Right atrium auricular region (tissue), 2 donors: Measurements from ENCODE around the gene OSTC. TPM values are rescaled to one million over a fixed set of nuclear protein-coding genes. Genes with fewer than 3 reads are reported as not detected.

ENCODE experiments used
- DNase-seq: peaks from one replicate; pipeline ENCODE4 v3.0.0-alpha.2; 2019; ENCODE audit warnings: low spot score
- H3K27ac ChIP-seq, 2 donors: fragments of 200-600 bp; sonication (generic); 1 replicate in 1 of 2; 2 replicates in 1 of 2; pipeline ENCODE4 v1.5.1; 2016 to 2019
- H3K27me3 ChIP-seq, 2 donors: fragments of 200-600 bp; sonication (generic); one replicate each; pipeline versions ENCODE4 v1.5.1 to v1.6.0; 2017 to 2019
- H3K36me3 ChIP-seq: fragments of 200-600 bp; sonication (generic); one replicate; pipeline ENCODE4 v1.5.1; 2016
- H3K4me1 ChIP-seq, 2 donors: fragments of 200-600 bp; sonication (generic); one replicate each; pipeline versions ENCODE4 v1.5.1 to v1.6.0; 2017 to 2019
- H3K4me3 ChIP-seq, 2 donors: fragments of 200-600 bp; sonication (generic); 1 replicate in 1 of 2; 2 replicates in 1 of 2; pipeline ENCODE4 v1.5.1; 2017 to 2019; ENCODE audit warnings: mild to moderate bottlenecking in 1 of 2, moderate library complexity in 1 of 2
- H3K9me3 ChIP-seq, 2 donors: fragments of 200-600 bp; sonication (generic); one replicate each; pipeline ENCODE4 v1.5.1; 2019
- CTCF ChIP-seq, 2 donors: fragments of 200-600 bp; sonication (generic); IDR thresholded peaks; one replicate each; pipeline ENCODE4 v1.5.1; 2019; ENCODE audit warnings: antibody characterized with exemption in 2 of 2
- total RNA-seq, 2 donors: library from RNA; depleted of rRNA; stranded (reverse); fragments of >200 nt; gene quantifications; one replicate each; pipeline ENCODE4 v1.1.0, GENCODE V29; 2016

OSTC gene
- total RNA-seq, 2 donors from 2014 or later: 29.8 to 43.3 TPM

GRCh38 chr4:108651014-108651791 is 804 bp downstream of the OSTC start:
- Histone ChIP-seq H3K9me3 (no peaks in the 10 kb centered on the region), H3K27me3 (no peaks in the 10 kb centered on the region), H3K36me3 (peaks cover 2% of the 10 kb centered on the region), H3K4me1 (peaks cover 0 to 27% of the 10 kb centered on the region in 2 donors), H3K27ac (peak overlapping the region; percentile 71 to 85), H3K4me3 (peak overlapping the region; percentile 68 to 79)
- TF ChIP-seq CTCF (IDR thresholded peaks at IDR 0.05): no peak
- DNase-seq: no peak

- H3K4me1 ChIP-seq: no peaks in the 10 kb centered on the region
- no peak for DNase-seq
- H3K4me3 ChIP-seq: no peak overlapping the region
- H3K9me3 ChIP-seq: no peaks in the 10 kb centered on the region
- peaks cover 32% of the 10 kb centered on the region for H3K36me3 ChIP-seq
- no peak overlapping the region for H3K27ac ChIP-seq
- TF ChIP-seq CTCF (IDR thresholded peaks at IDR 0.05): no peak
- no peaks in the 10 kb centered on the region for H3K27me3 ChIP-seq
Observed at GRCh38 chr4:108662629-108663028, 12.2 kb downstream of the OSTC start.

GRCh38 chr4:108674356-108674977 is 24.1 kb downstream of the OSTC start:
- Histone ChIP-seq H3K9me3 (no peaks in the 10 kb centered on the region), H3K4me1 (no peaks in the 10 kb centered on the region), H3K36me3 (no peaks in the 10 kb centered on the region), H3K27me3 (no peaks in the 10 kb centered on the region), H3K27ac (no peak overlapping the region), H3K4me3 (no peak overlapping the region)
- no peak for DNase-seq
- no peak for TF ChIP-seq CTCF (IDR thresholded peaks at IDR 0.05)

- no peaks in the 10 kb centered on the region for H3K36me3 ChIP-seq
- no peak overlapping the region for H3K27ac ChIP-seq
- no peaks in the 10 kb centered on the region for H3K27me3 ChIP-seq
- H3K9me3 ChIP-seq: no peaks in the 10 kb centered on the region
- no peaks in the 10 kb centered on the region for H3K4me1 ChIP-seq
- no peak for DNase-seq
- H3K4me3 ChIP-seq: no peak overlapping the region
- no peak for TF ChIP-seq CTCF (IDR thresholded peaks at IDR 0.05)
Observed at GRCh38 chr4:108681321-108681809, 31.0 kb downstream of the OSTC start.

- no peaks in the 10 kb centered on the region for H3K36me3 ChIP-seq
- no peak overlapping the region for H3K27ac ChIP-seq
- H3K9me3 ChIP-seq: no peaks in the 10 kb centered on the region
- peak; percentile 18 to 48 for TF ChIP-seq CTCF (IDR thresholded peaks at IDR 0.05)
- no peaks in the 10 kb centered on the region for H3K27me3 ChIP-seq
- DNase-seq: no peak
- no peak overlapping the region for H3K4me3 ChIP-seq
- no peaks in the 10 kb centered on the region for H3K4me1 ChIP-seq
Observed at GRCh38 chr4:108683479-108683878, 33.1 kb downstream of the OSTC start.
